Mesodermal cell (in vitro differentiated cells): Measurements from ENCODE around the gene RRM2.

Experiments
- H3K27ac ChIP-seq: 2 replicates; pipeline ENCODE4 v1.7.0; 2013; ENCODE audit warnings: mild to moderate bottlenecking, low read depth, low read length, moderate library complexity; ENCODE audit not compliant: severe bottlenecking
- H3K36me3 ChIP-seq: 2 replicates; pipeline ENCODE4 v1.7.1; 2013; ENCODE audit warnings: mild to moderate bottlenecking, low read length, moderate library complexity; ENCODE audit not compliant: control insufficient read depth, insufficient read depth
- H3K4me1 ChIP-seq: one replicate; pipeline ENCODE4 v1.7.1; 2013; ENCODE audit warnings: mild to moderate bottlenecking, low read length; ENCODE audit not compliant: insufficient read depth, control insufficient read depth, poor library complexity, severe bottlenecking
- H3K4me3 ChIP-seq: 2 replicates; pipeline ENCODE4 v1.7.0; 2013; ENCODE audit warnings: low read length, control low read depth, mild to moderate bottlenecking; ENCODE audit not compliant: insufficient read depth, poor library complexity, severe bottlenecking; ENCODE audit errors: extremely low read depth
- H3K9me3 ChIP-seq: 2 replicates; pipeline ENCODE4 v1.7.1; 2013; ENCODE audit warnings: mild to moderate bottlenecking, low read length, moderate library complexity; ENCODE audit not compliant: control insufficient read depth
- WGBS, 2 experiments: methylation state at CpG; one replicate each; pipeline ENCODE4 v1.1.5; 2013; ENCODE audit warnings: missing lambda C conversion rate in 2 of 2; ENCODE audit not compliant: insufficient coverage in 2 of 2; 5-methylcytosine and 5-hydroxymethylcytosine counted together

The RRM2 gene

DNA sequence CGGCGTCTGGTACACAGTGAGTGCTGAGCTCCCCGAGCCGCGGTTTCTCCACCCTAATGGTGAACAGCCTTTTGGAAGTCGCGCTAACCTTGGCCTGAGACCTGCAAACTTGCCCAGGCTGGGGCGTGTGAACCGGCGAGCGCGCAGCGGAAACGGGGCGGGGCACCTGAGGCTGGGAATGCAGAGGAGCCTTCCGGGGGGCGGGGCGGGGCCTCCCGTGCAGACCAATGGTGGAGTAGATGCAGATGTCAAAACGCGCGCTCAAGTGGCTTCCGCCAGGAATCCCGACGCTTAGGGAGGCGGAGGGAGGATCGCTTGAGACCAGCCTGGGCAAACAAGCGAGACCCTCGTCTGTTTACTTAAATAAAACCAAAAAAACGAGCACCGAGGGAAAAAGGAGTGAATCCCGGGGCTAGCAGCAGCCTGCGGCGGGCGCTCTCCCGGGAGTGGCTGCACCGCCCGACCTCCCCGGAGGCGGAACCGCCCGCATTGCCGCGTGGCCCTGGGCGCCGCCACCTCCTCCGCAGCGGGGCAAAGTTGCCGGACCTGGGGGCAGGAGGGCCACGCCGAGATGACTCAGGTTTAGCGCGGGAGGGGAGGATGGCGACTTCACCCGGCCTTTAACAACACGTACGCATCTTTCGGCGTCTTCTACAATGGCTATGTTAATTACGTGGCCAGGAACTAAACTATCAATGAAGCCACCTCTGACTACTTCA is 2.2 kb upstream of the RRM2 start:
- H3K9me3 ChIP-seq = no peaks in the 10 kb centered on the region
- H3K27ac ChIP-seq = peak overlapping the region; percentile 94
- 1% methylated on average over 51 to 56 of the region's 60 CpGs for WGBS, 2 experiments
- peaks cover 16% of the 10 kb centered on the region for H3K4me1 ChIP-seq
- peak overlapping the region; percentile 70 for H3K4me3 ChIP-seq
- H3K36me3 ChIP-seq = peaks cover 10% of the 10 kb centered on the region

DNA sequence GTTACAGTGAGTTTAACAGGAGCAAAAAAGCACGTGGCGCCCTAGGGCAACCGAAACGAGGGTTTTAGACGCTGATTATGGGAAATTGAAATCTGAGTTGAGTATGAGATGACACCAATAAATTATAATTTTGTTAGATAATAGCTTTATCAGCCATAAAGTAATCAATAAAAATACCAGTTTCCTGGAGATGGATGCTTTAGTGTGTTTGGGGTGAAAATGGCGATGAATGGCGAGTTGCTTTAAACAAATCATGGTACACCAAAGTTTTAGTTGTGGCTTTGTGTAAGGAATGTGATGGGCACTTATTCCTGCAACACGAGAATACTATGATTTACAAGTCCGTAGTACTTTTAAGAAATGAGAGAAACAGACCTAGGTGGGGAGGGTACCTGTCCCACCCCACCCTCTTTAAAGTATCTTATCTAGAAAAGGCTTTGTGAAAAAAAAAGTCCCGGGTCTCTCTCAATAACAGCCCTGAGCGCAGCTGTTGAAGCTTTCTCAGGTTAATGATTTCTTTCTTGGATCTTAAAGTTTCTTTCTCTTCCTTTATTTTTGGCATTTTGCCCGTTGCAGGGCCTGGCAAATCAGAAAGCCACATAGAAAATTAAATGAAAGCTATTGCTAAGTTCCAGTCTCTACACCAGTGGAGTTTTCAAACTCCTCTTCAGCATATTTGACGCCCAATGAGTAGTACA is 1.5 kb upstream of the RRM2 start:
- H3K4me1 ChIP-seq = peaks cover 20% of the 10 kb centered on the region
- H3K36me3 ChIP-seq = peaks cover 17% of the 10 kb centered on the region
- 15 to 43% methylated on average over 3 to 8 of the region's 13 CpGs for WGBS, 2 experiments
- H3K27ac ChIP-seq = peak overlapping the region; percentile 94
- H3K4me3 ChIP-seq = peak overlapping the region; percentile 70
- H3K9me3 ChIP-seq = no peaks in the 10 kb centered on the region

DNA sequence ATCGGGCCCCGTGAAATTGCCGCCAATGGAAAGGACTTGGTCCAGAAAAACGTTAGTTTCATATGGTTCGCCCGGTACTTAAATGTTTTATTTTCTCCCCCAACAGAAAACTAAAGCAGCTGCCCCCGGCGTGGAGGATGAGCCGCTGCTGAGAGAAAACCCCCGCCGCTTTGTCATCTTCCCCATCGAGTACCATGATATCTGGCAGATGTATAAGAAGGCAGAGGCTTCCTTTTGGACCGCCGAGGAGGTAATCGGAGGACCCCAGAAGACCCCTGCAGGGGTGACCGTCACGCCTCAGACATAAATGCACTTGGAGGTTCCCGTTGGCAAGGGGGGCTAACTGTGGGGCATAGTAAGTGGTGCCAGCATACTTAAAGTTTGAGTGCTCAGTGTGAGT is 742 bp downstream of the RRM2 start:
- Histone ChIP-seq H3K4me3 (peak overlapping the region; percentile 70), H3K36me3 (peaks cover 39% of the 10 kb centered on the region), H3K4me1 (peaks cover 13% of the 10 kb centered on the region), H3K9me3 (no peaks in the 10 kb centered on the region), H3K27ac (no peak overlapping the region)
- 0 to 2% methylated on average over 14 to 16 of the region's 18 CpGs for WGBS, 2 experiments

DNA sequence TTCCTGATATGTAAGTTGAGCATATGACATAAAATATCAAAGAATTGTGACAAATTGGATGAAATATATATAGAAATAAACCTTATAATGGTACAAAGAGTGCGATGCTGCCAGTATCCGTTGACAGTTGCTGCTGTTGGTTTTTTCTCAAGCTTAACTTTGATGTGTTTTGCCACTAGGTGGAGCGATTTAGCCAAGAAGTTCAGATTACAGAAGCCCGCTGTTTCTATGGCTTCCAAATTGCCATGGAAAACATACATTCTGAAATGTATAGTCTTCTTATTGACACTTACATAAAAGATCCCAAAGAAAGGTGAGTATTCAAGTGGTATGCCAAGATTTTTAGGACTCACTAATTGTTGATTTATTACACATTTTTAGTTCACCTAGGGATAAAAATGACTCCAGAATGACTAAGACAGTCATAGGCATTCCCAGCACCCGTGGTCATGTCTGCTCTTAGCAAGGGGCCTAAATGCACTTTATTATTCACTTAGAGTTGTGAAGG is 2.1 kb downstream of the RRM2 start:
- Histone ChIP-seq H3K9me3 (no peaks in the 10 kb centered on the region), H3K4me3 (peak overlapping the region; percentile 70), H3K4me1 (peaks cover 11% of the 10 kb centered on the region), H3K36me3 (peaks cover 52% of the 10 kb centered on the region), H3K27ac (peak overlapping the region; percentile 64)
- WGBS, 2 experiments = 90% methylated on average over 2 of the region's 5 CpGs; no CpG with 5 or more reads in 1 of the 2 experiments

DNA sequence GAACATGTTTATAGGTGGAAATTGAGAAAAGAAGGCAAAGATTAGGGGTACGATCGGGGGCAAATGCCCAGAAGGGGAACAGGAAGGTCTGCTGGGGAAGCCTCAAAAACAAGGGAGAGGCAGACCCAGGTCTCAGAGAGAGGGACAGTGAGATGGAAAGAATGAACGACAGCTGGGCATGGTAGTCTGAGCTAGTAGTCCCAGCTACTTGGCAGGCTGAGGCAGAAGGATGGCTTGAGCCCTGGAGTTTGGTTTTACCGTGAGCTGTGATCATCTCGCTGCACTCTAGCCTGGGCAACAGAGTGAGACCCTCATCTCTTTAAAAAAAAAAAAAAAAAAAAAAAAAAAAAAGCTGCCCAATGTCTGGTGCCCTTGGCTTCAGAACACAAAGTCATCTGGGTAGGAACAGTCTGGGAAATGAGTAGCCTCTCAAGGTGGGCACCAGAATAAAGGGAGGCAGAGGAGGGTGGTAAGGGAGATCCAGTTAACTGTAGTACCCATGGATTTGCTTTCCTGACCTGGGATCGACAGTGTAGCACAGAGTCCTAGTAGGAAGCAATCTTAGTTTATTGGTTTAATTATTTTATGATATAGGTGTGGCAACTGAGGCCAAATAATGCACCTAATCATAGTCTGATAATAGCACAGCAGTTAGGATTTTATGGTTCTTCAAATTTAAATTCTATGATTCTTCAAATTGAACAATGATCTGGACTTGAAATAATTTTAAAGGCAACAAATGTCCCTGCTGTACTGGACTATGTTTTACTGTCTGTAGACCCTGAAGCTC is 3.5 kb downstream of the RRM2 start:
- WGBS, 2 experiments = 93 to 98% methylated on average over 4 to 5 of the region's 6 CpGs
- H3K9me3 ChIP-seq = no peaks in the 10 kb centered on the region
- no peak overlapping the region for H3K4me3 ChIP-seq
- H3K27ac ChIP-seq = no peak overlapping the region
- peaks cover 11% of the 10 kb centered on the region for H3K4me1 ChIP-seq
- peaks cover 66% of the 10 kb centered on the region for H3K36me3 ChIP-seq

DNA sequence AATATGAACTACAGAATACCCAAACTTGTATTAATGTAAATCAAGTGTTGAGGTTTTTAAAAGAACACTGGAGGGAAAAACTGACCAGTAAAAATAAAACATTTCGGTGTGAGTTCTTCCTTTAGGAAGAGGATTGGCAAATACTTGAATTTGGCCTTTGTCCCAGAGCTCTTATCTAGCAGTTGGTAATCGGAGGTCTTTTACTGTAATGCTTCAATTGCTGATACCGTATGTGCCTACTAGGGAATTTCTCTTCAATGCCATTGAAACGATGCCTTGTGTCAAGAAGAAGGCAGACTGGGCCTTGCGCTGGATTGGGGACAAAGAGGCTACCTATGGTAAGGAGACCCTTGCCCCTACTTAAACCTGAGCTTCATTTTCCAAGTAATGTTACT is 4.1 kb downstream of the RRM2 start:
- WGBS, 2 experiments = 97 to 98% methylated on average over 5 of the region's 5 CpGs

DNA sequence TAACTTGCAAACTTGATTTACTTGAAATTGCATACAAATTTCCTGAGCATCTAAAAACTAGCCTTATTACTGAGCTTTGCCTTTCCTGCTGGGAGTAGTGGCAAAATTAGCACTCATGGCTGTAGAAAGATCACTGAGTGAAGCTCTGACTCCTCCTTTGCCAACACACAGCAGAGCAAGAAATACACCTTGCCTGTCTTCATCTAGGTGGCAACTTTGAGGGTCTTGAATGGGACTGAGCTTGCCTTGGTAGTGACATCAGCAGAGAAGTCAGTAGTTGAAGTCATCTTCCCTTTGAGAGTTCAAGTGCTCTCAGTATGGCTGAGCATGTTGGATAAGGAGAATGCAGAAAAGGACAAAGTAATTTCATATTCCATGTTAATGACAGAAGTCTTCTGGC is 5.9 kb downstream of the RRM2 start:
- Histone ChIP-seq H3K36me3 (peaks cover 88% of the 10 kb centered on the region), H3K4me3 (no peak overlapping the region), H3K27ac (no peak overlapping the region), H3K4me1 (peaks cover 11% of the 10 kb centered on the region), H3K9me3 (no peaks in the 10 kb centered on the region)

More for the DNA sequence above, 4.1 kb downstream of the RRM2 start:
- Histone ChIP-seq H3K36me3 (peaks cover 72% of the 10 kb centered on the region), H3K4me3 (no peak overlapping the region), H3K4me1 (peaks cover 11% of the 10 kb centered on the region), H3K9me3 (no peaks in the 10 kb centered on the region), H3K27ac (no peak overlapping the region)

DNA sequence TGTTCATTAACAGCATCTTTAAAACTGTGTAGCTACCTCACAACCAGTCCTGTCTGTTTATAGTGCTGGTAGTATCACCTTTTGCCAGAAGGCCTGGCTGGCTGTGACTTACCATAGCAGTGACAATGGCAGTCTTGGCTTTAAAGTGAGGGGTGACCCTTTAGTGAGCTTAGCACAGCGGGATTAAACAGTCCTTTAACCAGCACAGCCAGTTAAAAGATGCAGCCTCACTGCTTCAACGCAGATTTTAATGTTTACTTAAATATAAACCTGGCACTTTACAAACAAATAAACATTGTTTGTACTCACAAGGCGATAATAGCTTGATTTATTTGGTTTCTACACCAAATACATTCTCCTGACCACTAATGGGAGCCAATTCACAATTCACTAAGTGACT is 7.0 kb downstream of the RRM2 start:
- H3K36me3 ChIP-seq = peaks cover 89% of the 10 kb centered on the region
- no peak overlapping the region for H3K27ac ChIP-seq
- peaks cover 11% of the 10 kb centered on the region for H3K4me1 ChIP-seq
- 100% methylated on average over 1 to 2 of the region's 3 CpGs for WGBS, 2 experiments
- no peak overlapping the region for H3K4me3 ChIP-seq
- no peaks in the 10 kb centered on the region for H3K9me3 ChIP-seq

DNA sequence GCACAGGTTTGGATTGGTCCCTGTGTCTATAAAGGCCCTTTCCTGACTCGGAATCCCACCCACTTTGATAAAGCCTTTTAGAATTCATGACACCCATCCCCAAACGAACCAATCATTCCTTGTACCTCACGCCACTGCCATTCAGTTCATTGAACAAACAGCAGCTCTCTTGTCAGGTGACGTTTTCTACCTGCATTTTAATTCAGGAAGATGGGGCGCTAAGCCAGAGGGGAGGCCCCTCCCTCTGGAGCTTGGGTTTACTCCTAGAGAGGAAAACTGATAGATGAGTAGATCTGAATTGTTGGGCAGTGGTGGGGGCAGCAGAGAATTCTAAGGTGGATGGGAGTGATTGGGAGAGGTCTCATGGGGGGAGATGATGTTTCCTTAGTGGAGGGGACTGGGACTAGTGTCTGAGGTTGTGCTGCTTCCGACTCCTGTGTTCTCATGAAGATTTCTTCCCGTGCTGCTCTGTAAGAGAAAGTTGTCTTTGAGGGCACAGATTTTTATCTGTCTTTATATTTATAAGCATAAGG is 9.6 kb downstream of the RRM2 start:
- Histone ChIP-seq H3K36me3 (peaks cover 69% of the 10 kb centered on the region), H3K9me3 (no peaks in the 10 kb centered on the region), H3K27ac (no peak overlapping the region), H3K4me3 (no peak overlapping the region), H3K4me1 (peaks cover 12% of the 10 kb centered on the region)
- WGBS, 2 experiments = 90 to 96% methylated on average over 4 to 7 of the region's 7 CpGs

DNA sequence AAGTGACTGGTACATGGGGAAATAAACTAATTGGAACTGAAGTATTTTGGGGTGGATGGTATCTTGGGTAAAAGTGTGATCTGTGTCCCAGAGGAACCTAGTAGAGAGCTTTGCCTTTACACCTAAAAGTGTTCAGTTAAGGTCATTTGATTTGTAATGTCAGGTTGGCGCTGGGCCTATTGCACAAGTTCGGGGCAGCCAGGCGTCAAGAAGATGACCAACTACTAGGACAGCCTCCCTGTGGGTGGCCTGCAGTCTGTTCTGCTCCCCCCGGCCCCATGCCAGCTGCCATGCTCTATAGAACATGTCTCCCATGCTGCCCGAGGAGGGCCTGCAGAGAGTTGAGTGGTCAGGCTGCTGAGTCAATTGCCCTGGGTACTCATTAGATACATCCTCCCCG is 10.1 kb downstream of the RRM2 start:
- 94 to 96% methylated on average over 4 to 6 of the region's 6 CpGs for WGBS, 2 experiments
- Histone ChIP-seq H3K4me1 (peaks cover 12% of the 10 kb centered on the region), H3K9me3 (no peaks in the 10 kb centered on the region), H3K36me3 (peaks cover 64% of the 10 kb centered on the region), H3K27ac (no peak overlapping the region), H3K4me3 (no peak overlapping the region)
